ENCODE results near the gene PDC.

- TF ChIP-seq POLR2A (IDR thresholded peaks at IDR 0.05): no peak
- no peak for TF ChIP-seq CTCF (IDR thresholded peaks at IDR 0.05)
These were observed 2.6 kb upstream of the PDC start for GRCh38 chr1:186463511-186463910.

All from prostate gland (tissue), 2 donors.